GM18861 (cell line): Measurements from ENCODE around the gene BTBD10.

Experiments
- ATAC-seq: cut with Tn5 transposase; IDR thresholded peaks from one replicate; pipeline ENCODE4 v1.9.1; 2021; ENCODE audit not compliant: unreplicated experiment

The BTBD10 gene

GRCh38 chr11:13341026-13341425 lies 122.0 kb downstream of the BTBD10 start:
- ATAC-seq: no peak

- no peak for ATAC-seq
These were observed 123.5 kb downstream of the BTBD10 start for GRCh38 chr11:13339195-13340153.

- no peak for ATAC-seq
These were observed 124.5 kb downstream of the BTBD10 start for GRCh38 chr11:13338427-13339069.

GRCh38 chr11:13338019-13338426 lies 125.0 kb downstream of the BTBD10 start:
- no peak for ATAC-seq
